ENCODE results near the gene SIRPB1.

The SIRPB1 gene

GRCh38 chr20:1661542-1662299 is 41.9 kb upstream of the SIRPB1 start:
- DNase-seq (ENCODE audit: low read depth), result no peak
- H3K4me3 ChIP-seq (ENCODE audit: low read depth, low read length), result no peak overlapping the region
- TF ChIP-seq, protein P1, sequence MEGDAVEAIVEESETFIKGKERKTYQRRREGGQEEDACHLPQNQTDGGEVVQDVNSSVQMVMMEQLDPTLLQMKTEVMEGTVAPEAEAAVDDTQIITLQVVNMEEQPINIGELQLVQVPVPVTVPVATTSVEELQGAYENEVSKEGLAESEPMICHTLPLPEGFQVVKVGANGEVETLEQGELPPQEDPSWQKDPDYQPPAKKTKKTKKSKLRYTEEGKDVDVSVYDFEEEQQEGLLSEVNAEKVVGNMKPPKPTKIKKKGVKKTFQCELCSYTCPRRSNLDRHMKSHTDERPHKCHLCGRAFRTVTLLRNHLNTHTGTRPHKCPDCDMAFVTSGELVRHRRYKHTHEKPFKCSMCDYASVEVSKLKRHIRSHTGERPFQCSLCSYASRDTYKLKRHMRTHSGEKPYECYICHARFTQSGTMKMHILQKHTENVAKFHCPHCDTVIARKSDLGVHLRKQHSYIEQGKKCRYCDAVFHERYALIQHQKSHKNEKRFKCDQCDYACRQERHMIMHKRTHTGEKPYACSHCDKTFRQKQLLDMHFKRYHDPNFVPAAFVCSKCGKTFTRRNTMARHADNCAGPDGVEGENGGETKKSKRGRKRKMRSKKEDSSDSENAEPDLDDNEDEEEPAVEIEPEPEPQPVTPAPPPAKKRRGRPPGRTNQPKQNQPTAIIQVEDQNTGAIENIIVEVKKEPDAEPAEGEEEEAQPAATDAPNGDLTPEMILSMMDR (conservative IDR thresholded peaks at IDR 0.05; ENCODE audit: low read depth, low read length), result no peak

DNA sequence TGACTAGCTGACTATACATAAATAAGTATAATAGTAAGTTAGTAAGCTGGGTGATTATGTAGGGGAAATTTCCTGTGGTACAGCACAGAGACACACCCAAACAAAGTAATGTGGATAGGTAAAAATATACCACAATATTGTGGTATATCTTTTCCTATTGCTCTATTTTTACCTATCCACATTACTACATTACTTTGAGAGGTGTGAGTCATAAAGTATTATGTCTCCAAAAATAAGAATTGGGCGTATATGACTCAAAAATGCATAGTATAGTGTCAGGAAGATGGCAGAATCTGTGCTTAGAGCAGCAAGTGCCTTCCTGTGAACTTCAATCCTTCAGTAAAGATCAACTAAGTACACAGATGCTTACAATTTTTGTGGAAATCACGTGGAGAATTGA is 40.4 kb upstream of the SIRPB1 start:
- H3K4me3 ChIP-seq (ENCODE audit: low read depth, low read length), result no peak overlapping the region
- TF ChIP-seq, protein P1 (conservative IDR thresholded peaks at IDR 0.05; ENCODE audit: low read depth, low read length), result no peak
- no peak for DNase-seq (ENCODE audit: low read depth)

- no peak within 1 kb of the TSS for H3K4me3 ChIP-seq (ENCODE audit: low read depth, low read length)
- TF ChIP-seq, protein P1 (conservative IDR thresholded peaks at IDR 0.05; ENCODE audit: low read depth, low read length), result no peak
- no peak for DNase-seq (ENCODE audit: low read depth)
Observed at GRCh38 chr20:1657556-1658334, 37.9 kb upstream of the SIRPB1 start, which contains the start of gene SIRPG. Gene SIRPG (minus strand): TSS chr20:1657779. CDS start chr20:1657714, 65 bp downstream.

GRCh38 chr20:1656844-1657243 is 37.0 kb upstream of the SIRPB1 start:
- H3K4me3 ChIP-seq (ENCODE audit: low read depth, low read length), result no peak overlapping the region
- TF ChIP-seq, protein P1 (conservative IDR thresholded peaks at IDR 0.05; ENCODE audit: low read depth, low read length), result no peak
- DNase-seq (ENCODE audit: low read depth), result no peak

- H3K4me3 ChIP-seq (ENCODE audit: low read depth, low read length), result no peak overlapping the region
- DNase-seq (ENCODE audit: low read depth), result no peak
- TF ChIP-seq, protein P1 (conservative IDR thresholded peaks at IDR 0.05; ENCODE audit: low read depth, low read length), result no peak
Observed at GRCh38 chr20:1654996-1655395, 35.2 kb upstream of the SIRPB1 start.

DNA sequence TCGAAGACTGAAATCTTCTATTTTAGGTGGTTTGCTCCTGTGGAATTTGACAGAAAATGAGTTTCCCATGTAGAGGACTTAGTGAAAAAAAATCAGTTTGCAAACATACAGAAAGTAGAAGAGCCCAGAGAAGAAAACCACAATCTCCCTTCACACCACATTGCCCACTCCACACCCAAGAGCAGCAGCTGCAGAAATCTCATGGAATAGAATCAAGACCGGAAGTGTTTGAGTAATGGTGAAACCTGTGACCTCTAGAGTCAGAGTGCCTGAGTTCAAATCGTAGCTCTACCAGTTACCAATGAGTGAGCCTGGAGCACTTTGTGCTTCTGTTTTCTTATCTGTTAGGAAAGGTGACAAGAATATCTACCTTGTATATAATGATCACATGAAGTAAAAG is 33.2 kb upstream of the SIRPB1 start:
- TF ChIP-seq, protein P1 (conservative IDR thresholded peaks at IDR 0.05; ENCODE audit: low read depth, low read length), result no peak
- no peak overlapping the region for H3K4me3 ChIP-seq (ENCODE audit: low read depth, low read length)
- DNase-seq (ENCODE audit: low read depth), result no peak
